Stomach (tissue), 9 donors: ENCODE measurements around the gene NABP1. TPM values are rescaled to one million over a fixed set of nuclear protein-coding genes. Genes with fewer than 3 reads are reported as not detected.

Source experiments
- DNase-seq, 2 donors: peaks; one replicate each; pipeline versions ENCODE4 v3.0.0 to v3.0.0-alpha.2; 2013 to 2019
- H3K27ac ChIP-seq, 5 donors: fragments of 200-600 bp in 4 of 5; sonication (generic) in 4 of 5; one replicate each; pipeline ENCODE4 v1.5.1; 2013 to 2019; ENCODE audit warnings: mild to moderate bottlenecking in 1 of 5, moderate library complexity in 1 of 5
- H3K27me3 ChIP-seq, 3 donors: fragments of 200-600 bp; sonication (generic); one replicate each; pipeline ENCODE4 v1.5.1; 2017 to 2019; ENCODE audit warnings: mixed run types in 1 of 3
- H3K36me3 ChIP-seq, 4 donors: fragments of 200-600 bp; sonication (generic); 1 replicate in 3 of 4; 2 replicates in 1 of 4; pipeline ENCODE4 v1.5.1; 2016 to 2019
- H3K4me1 ChIP-seq, 4 donors: fragments of 200-600 bp; sonication (generic); one replicate each; pipeline ENCODE4 v1.5.1; 2016 to 2019
- H3K4me3 ChIP-seq, 4 donors: fragments of 200-600 bp; sonication (generic) in 3 of 4; one replicate each; pipeline ENCODE4 v1.5.1; 2016 to 2019; ENCODE audit warnings: mild to moderate bottlenecking in 1 of 4
- H3K9me3 ChIP-seq, 4 donors: fragments of 200-600 bp; sonication (generic); one replicate each; pipeline ENCODE4 v1.5.1; 2016 to 2019
- CTCF ChIP-seq, 7 experiments: fragments of 450-650 bp in 4 of 7; fragments of 200-600 bp in 3 of 7; sonication (generic) in 3 of 7; IDR thresholded peaks; one replicate each; pipeline ENCODE4 v1.5.1; 2016 to 2019; ENCODE audit warnings: antibody characterized with exemption in 7 of 7, control low read depth in 2 of 7, mild to moderate bottlenecking in 1 of 7
- EP300 ChIP-seq: sonication (generic); formaldehyde crosslinking; IDR thresholded peaks from one replicate; pipeline ENCODE4 v1.6.1; 2017; ENCODE audit warnings: antibody characterized with exemption
- POLR2A ChIP-seq, 4 donors: fragments of 450-650 bp; IDR thresholded peaks; one replicate each; pipeline ENCODE4 v1.6.1; 2016; ENCODE audit warnings: antibody characterized with exemption in 4 of 4, control low read depth in 2 of 4, mild to moderate bottlenecking in 1 of 4, moderate library complexity in 1 of 4
- POLR2AphosphoS5 ChIP-seq, 3 donors: sonication (generic); formaldehyde crosslinking; IDR thresholded peaks; one replicate each; pipeline ENCODE4 v1.6.1; 2016; ENCODE audit warnings: antibody characterized with exemption in 3 of 3
- whole genome bisulfite sequencing, 5 donors: extraction: QIAGEN DNeasy Blood & Tissue Kit in 3 of 5; methylation state at CpG; one replicate each; pipeline versions ENCODE4 v1.1.5 to v1.1.7; 2013 to 2018; 5-methylcytosine and 5-hydroxymethylcytosine counted together
- intact Hi-C: fragments of 100-400 bp; cut with DNase I; formaldehyde crosslinking; loops from one replicate; pipeline ENCODE4 v1.15.1; 2023; ENCODE audit warnings: low total_unique reads
- polyA plus RNA-seq, 3 donors: library from polyadenylated mRNA; stranded (reverse); fragments of 200-250 nt; gene quantifications; one replicate each; pipeline ENCODE4 v1.2.3, GENCODE V29; 2013
- total RNA-seq, 5 donors: library from RNA; depleted of rRNA; stranded (reverse); fragments of >200 nt; gene quantifications; one replicate each; pipeline versions ENCODE4 v1.1.0 to v1.2.3, GENCODE V29; 2014 to 2016
- donor health status: healthy with polysubstance abuse.
- donor health status: Bipolar disorder and iron deficiency.
- donor health status: healthy.

Gene NABP1
- total and polyA plus RNA-seq, 8 donors = 1.4 to 30.1 (median 9.2) TPM

GRCh38 chr2:191693778-191694177 is 15.8 kb downstream of the NABP1 start:
- Histone ChIP-seq H3K4me3 (no peak overlapping the region), H3K27ac (no peak overlapping the region), H3K36me3 (no peaks in the 10 kb centered on the region), H3K9me3 (no peaks in the 10 kb centered on the region), H3K27me3 (peaks cover 0 to 3% (median 0%) of the 10 kb centered on the region in 3 donors), H3K4me1 (peaks cover 5 to 41% (median 11%) of the 10 kb centered on the region in 4 donors)
- intact Hi-C loops = loop anchor here (5.0 kb wide), 2 partner anchors 126 to 141 kb away; no protein-coding TSS in a partner anchor
- 83 to 100% (median 96%) methylated on average over 1 of the region's 1 CpG for WGBS, 5 donors
- no peak for TF ChIP-seq CTCF (IDR thresholded peaks at IDR 0.05)
- TF ChIP-seq EP300 = no peak
- no peak for TF ChIP-seq POLR2A (IDR thresholded peaks at IDR 0.05)
- no peak for TF ChIP-seq POLR2AphosphoS5 (IDR thresholded peaks at IDR 0.05)
- no peak for DNase-seq

- no peak overlapping the region for H3K27ac ChIP-seq
- TF ChIP-seq EP300 (no peak), POLR2A (IDR thresholded peaks at IDR 0.05) (no peak), CTCF (IDR thresholded peaks at IDR 0.05) (no peak), POLR2AphosphoS5 (IDR thresholded peaks at IDR 0.05) (peak in 1 of 3 donors; percentile 51)
- peaks cover 0 to 3% (median 0%) of the 10 kb centered on the region in 3 donors for H3K27me3 ChIP-seq
- intact Hi-C loops = no loop called here
- peak in 1 of 2 donors; percentile 67 for DNase-seq
- no peak overlapping the region for H3K4me3 ChIP-seq
- peaks cover 0 to 18% (median 5%) of the 10 kb centered on the region in 4 donors for H3K4me1 ChIP-seq
- no peaks in the 10 kb centered on the region for H3K36me3 ChIP-seq
- no peaks in the 10 kb centered on the region for H3K9me3 ChIP-seq
Observed at GRCh38 chr2:191696001-191696400, 18.1 kb downstream of the NABP1 start.

- TF ChIP-seq CTCF (IDR thresholded peaks at IDR 0.05) (no peak), POLR2A (IDR thresholded peaks at IDR 0.05) (no peak), POLR2AphosphoS5 (IDR thresholded peaks at IDR 0.05) (no peak)
- Histone ChIP-seq H3K27ac (no peak overlapping the region), H3K4me1 (peaks cover 0 to 11% (median 0%) of the 10 kb centered on the region in 4 donors), H3K4me3 (no peak overlapping the region), H3K9me3 (no peaks in the 10 kb centered on the region), H3K27me3 (peaks cover 0 to 3% (median 0%) of the 10 kb centered on the region in 3 donors), H3K36me3 (no peaks in the 10 kb centered on the region)
- intact Hi-C loops = no loop called here
- no peak for DNase-seq
Observed at GRCh38 chr2:191696966-191697365, 19.0 kb downstream of the NABP1 start.

GRCh38 chr2:191697870-191698269 is 19.9 kb downstream of the NABP1 start:
- 92 to 99% (median 96%) methylated on average over 3 of the region's 3 CpGs for WGBS, 5 donors
- Histone ChIP-seq H3K27me3 (no peaks in the 10 kb centered on the region), H3K4me3 (no peak overlapping the region), H3K36me3 (no peaks in the 10 kb centered on the region), H3K9me3 (no peaks in the 10 kb centered on the region), H3K4me1 (peaks cover 0 to 11% (median 0%) of the 10 kb centered on the region in 4 donors), H3K27ac (no peak overlapping the region)
- TF ChIP-seq CTCF (IDR thresholded peaks at IDR 0.05) = no peak
- no peak for TF ChIP-seq POLR2A (IDR thresholded peaks at IDR 0.05)
- no peak for TF ChIP-seq POLR2AphosphoS5 (IDR thresholded peaks at IDR 0.05)
- no peak for TF ChIP-seq EP300
- intact Hi-C loops = no loop called here
- no peak for DNase-seq
